Activated T-helper 17 cell treated with anti-CD3 and anti-CD28 coated beads, Interleukin-2, amount 50 U/mL, for 72 hours (primary cell): ENCODE data around the gene FAM25G. TPM values are rescaled to one million over a fixed set of nuclear protein-coding genes. Genes with fewer than 3 reads are reported as not detected.
"Not testable (repeated sequence)": the region's sequence is repeated elsewhere in the genome, so short reads cannot be mapped to it uniquely, and the experiment has no call there.

ENCODE experiments used
- ATAC-seq: fragments of 150-1000 bp; cut with Tn5 transposase; replicated peaks from 2 replicates; pipeline ENCODE4 v1.10.0; 2021; ENCODE audit warnings: mild to moderate bottlenecking, moderate library complexity
- H3K27ac Mint-ChIP-seq: one replicate; pipeline ENCODE4 v1.8.0; 2022; ENCODE audit warnings: mixed read lengths
- H3K27me3 Mint-ChIP-seq: one replicate; pipeline ENCODE4 v1.8.0; 2022; ENCODE audit warnings: mixed read lengths
- H3K36me3 Mint-ChIP-seq: one replicate; pipeline ENCODE4 v1.8.0; 2022; ENCODE audit warnings: low read depth, mild to moderate bottlenecking, mixed read lengths
- H3K4me1 Mint-ChIP-seq: one replicate; pipeline ENCODE4 v1.8.0; 2022; ENCODE audit warnings: mixed read lengths
- H3K4me3 Mint-ChIP-seq: one replicate; pipeline ENCODE4 v1.8.0; 2022; ENCODE audit warnings: mild to moderate bottlenecking, mixed read lengths
- H3K9me3 Mint-ChIP-seq: one replicate; pipeline ENCODE4 v1.8.0; 2022; ENCODE audit warnings: mixed read lengths
- total RNA-seq, 2 donors: library from RNA; stranded (reverse); gene quantifications; one replicate each; pipeline ENCODE4 v1.2.3, GENCODE V29; 2022

Gene FAM25G
- not detected for total RNA-seq

- not testable (repeated sequence) for H3K36me3 Mint-ChIP-seq, H3K27ac Mint-ChIP-seq
These were observed at the start of gene FAM25G for GRCh38 chr10:47491600-47491999. Gene FAM25G (minus strand): TSS chr10:47491700. CDS start chr10:47491674, 26 bp downstream.

GRCh38 chr10:47536430-47536829, 44.9 kb upstream of the FAM25G start:
- not testable (repeated sequence) for H3K36me3 Mint-ChIP-seq, ATAC-seq, H3K4me3 Mint-ChIP-seq, H3K9me3 Mint-ChIP-seq, H3K4me1 Mint-ChIP-seq, H3K27ac Mint-ChIP-seq, H3K27me3 Mint-ChIP-seq

More at GRCh38 chr10:47491600-47491999, at the start of gene FAM25G:
- H3K9me3 Mint-ChIP-seq, H3K4me3 Mint-ChIP-seq, ATAC-seq, H3K4me1 Mint-ChIP-seq, H3K27me3 Mint-ChIP-seq: not testable (repeated sequence)

- not testable (repeated sequence) for H3K27ac Mint-ChIP-seq, H3K4me3 Mint-ChIP-seq, H3K36me3 Mint-ChIP-seq, H3K9me3 Mint-ChIP-seq, H3K27me3 Mint-ChIP-seq, ATAC-seq, H3K4me1 Mint-ChIP-seq
These were observed 32.0 kb upstream of the FAM25G start, which contains the start of gene AGAP9 for GRCh38 chr10:47523475-47523874. Gene AGAP9 (minus strand): TSS chr10:47523638. CDS start chr10:47523526, 112 bp downstream.

GRCh38 chr10:47502313-47502712, 10.8 kb upstream of the FAM25G start:
- H3K4me3 Mint-ChIP-seq, H3K27me3 Mint-ChIP-seq, H3K9me3 Mint-ChIP-seq, ATAC-seq, H3K36me3 Mint-ChIP-seq, H3K4me1 Mint-ChIP-seq, H3K27ac Mint-ChIP-seq: not testable (repeated sequence)

GRCh38 chr10:47494226-47494625, 2.7 kb upstream of the FAM25G start:
- H3K27ac Mint-ChIP-seq, ATAC-seq, H3K4me3 Mint-ChIP-seq, H3K4me1 Mint-ChIP-seq, H3K27me3 Mint-ChIP-seq, H3K36me3 Mint-ChIP-seq, H3K9me3 Mint-ChIP-seq: not testable (repeated sequence)

GRCh38 chr10:47489630-47490029, 1.9 kb downstream of the FAM25G start:
- not testable (repeated sequence) for H3K4me3 Mint-ChIP-seq, ATAC-seq, H3K36me3 Mint-ChIP-seq, H3K4me1 Mint-ChIP-seq, H3K27me3 Mint-ChIP-seq, H3K27ac Mint-ChIP-seq, H3K9me3 Mint-ChIP-seq

- H3K4me3 Mint-ChIP-seq, H3K9me3 Mint-ChIP-seq, H3K36me3 Mint-ChIP-seq, H3K27ac Mint-ChIP-seq, H3K4me1 Mint-ChIP-seq, H3K27me3 Mint-ChIP-seq: not testable (repeated sequence)
- ATAC-seq, result peak; percentile 52
These were observed 5.6 kb downstream of the FAM25G start for GRCh38 chr10:47485943-47486342.

GRCh38 chr10:47484786-47485185, 6.7 kb downstream of the FAM25G start:
- not testable (repeated sequence) for H3K27me3 Mint-ChIP-seq, H3K27ac Mint-ChIP-seq, H3K9me3 Mint-ChIP-seq, H3K4me1 Mint-ChIP-seq, H3K36me3 Mint-ChIP-seq, H3K4me3 Mint-ChIP-seq, ATAC-seq

- H3K4me3 Mint-ChIP-seq, ATAC-seq: not testable (repeated sequence)
These were observed 7.6 kb downstream of the FAM25G start, which contains the start of gene ANXA8 for GRCh38 chr10:47483923-47484322. Gene ANXA8 (minus strand): TSS chr10:47484115. CDS start chr10:47483933, 182 bp downstream.

GRCh38 chr10:47482367-47482766, 9.1 kb downstream of the FAM25G start:
- not testable (repeated sequence) for H3K27ac Mint-ChIP-seq, H3K4me3 Mint-ChIP-seq, H3K27me3 Mint-ChIP-seq, ATAC-seq, H3K36me3 Mint-ChIP-seq, H3K9me3 Mint-ChIP-seq, H3K4me1 Mint-ChIP-seq

More at GRCh38 chr10:47483923-47484322, 7.6 kb downstream of the FAM25G start, which contains the start of gene ANXA8:
- not testable (repeated sequence) for H3K27ac Mint-ChIP-seq, H3K27me3 Mint-ChIP-seq, H3K36me3 Mint-ChIP-seq, H3K4me1 Mint-ChIP-seq, H3K9me3 Mint-ChIP-seq

- H3K4me1 Mint-ChIP-seq, H3K27ac Mint-ChIP-seq, H3K4me3 Mint-ChIP-seq, H3K27me3 Mint-ChIP-seq, H3K9me3 Mint-ChIP-seq, H3K36me3 Mint-ChIP-seq: not testable (repeated sequence)
- ATAC-seq, result peak; percentile 20
These were observed 9.7 kb downstream of the FAM25G start for GRCh38 chr10:47481768-47482181.

GRCh38 chr10:47481182-47481766, 10.2 kb downstream of the FAM25G start:
- not testable (repeated sequence) for H3K27ac Mint-ChIP-seq, H3K36me3 Mint-ChIP-seq, H3K4me1 Mint-ChIP-seq, H3K27me3 Mint-ChIP-seq, H3K9me3 Mint-ChIP-seq, H3K4me3 Mint-ChIP-seq
- ATAC-seq, result peak; percentile 34

GRCh38 chr10:47480133-47480532, 11.4 kb downstream of the FAM25G start:
- not testable (repeated sequence) for H3K27ac Mint-ChIP-seq, H3K4me1 Mint-ChIP-seq, ATAC-seq, H3K27me3 Mint-ChIP-seq, H3K4me3 Mint-ChIP-seq, H3K36me3 Mint-ChIP-seq, H3K9me3 Mint-ChIP-seq

- not testable (repeated sequence) for H3K36me3 Mint-ChIP-seq, ATAC-seq, H3K27me3 Mint-ChIP-seq, H3K9me3 Mint-ChIP-seq, H3K4me3 Mint-ChIP-seq, H3K27ac Mint-ChIP-seq, H3K4me1 Mint-ChIP-seq
These were observed 13.4 kb downstream of the FAM25G start for GRCh38 chr10:47478114-47478513.

- H3K9me3 Mint-ChIP-seq, H3K27me3 Mint-ChIP-seq, H3K36me3 Mint-ChIP-seq, H3K4me1 Mint-ChIP-seq, H3K27ac Mint-ChIP-seq, ATAC-seq, H3K4me3 Mint-ChIP-seq: not testable (repeated sequence)
These were observed 14.4 kb downstream of the FAM25G start for GRCh38 chr10:47477078-47477477.

GRCh38 chr10:47475101-47475500, 16.4 kb downstream of the FAM25G start:
- H3K36me3 Mint-ChIP-seq, ATAC-seq, H3K9me3 Mint-ChIP-seq, H3K4me1 Mint-ChIP-seq, H3K27me3 Mint-ChIP-seq, H3K27ac Mint-ChIP-seq, H3K4me3 Mint-ChIP-seq: not testable (repeated sequence)
